K562 (cell line): ENCODE results near the gene MDC1. TPM values are rescaled to one million over a fixed set of nuclear protein-coding genes. Genes with fewer than 3 reads are reported as not detected.

Experiments used
- ATAC-seq: fragments of 200-7000 bp; cut with Tn5 transposase; 3 replicates; pipeline ENCODE4 v1.9.1; 2020; ENCODE audit warnings: moderate library complexity
- BruUV-seq: library from RNA; stranded (reverse); fragments of 400-500 nt; replicated peaks from 2 replicates; lab custom pipeline; 2021; lab: Mats Ljungman, UMichigan
- CTCF ChIA-PET: fragments of 300-600 bp; formaldehyde crosslinking; extraction: SDS; loops from one replicate; lab custom pipeline; 2021; ENCODE audit warnings: low intra/inter-chr PET ratio; lab: Yijun Ruan, JAX
- POLR2A ChIA-PET: fragments of 300-600, 350-650 bp; sonication (Branson Sonifier 250); formaldehyde crosslinking; extraction: SDS; loops from one replicate; lab custom pipeline; 2021; ENCODE audit warnings: antibody characterized with exemption, inconsistent platforms; lab: Yijun Ruan, JAX
- DNase-seq, 4 experiments: peaks; one replicate each; pipeline versions ENCODE4 v3.0.0 to v3.0.0-alpha.2; 2011 to 2018; ENCODE audit warnings: low spot score in 3 of 4, mixed read lengths in 3 of 4; ENCODE audit errors: extremely low read depth in 1 of 4
- FAIRE-seq: peaks from 2 replicates; lab custom pipeline; 2011; peaks lifted over from hg19 to GRCh38; lab: Jason Lieb, UNC
- H2AFZ ChIP-seq: 2 replicates; pipeline ENCODE4 v1.6.0; 2011; ENCODE audit warnings: low read depth, low read length, control low read depth, inconsistent platforms
- H3K27ac ChIP-seq: fragments of 200-600 bp; 3 replicates; pipeline ENCODE4 v1.8.0; 2011; ENCODE audit warnings: low read depth, mild to moderate bottlenecking, control low read depth, inconsistent platforms, low read length, moderate library complexity, mixed read lengths; ENCODE audit errors: extremely low read depth
- H3K27me3 ChIP-seq, 2 experiments: fragments of 300-600 bp in 1 of 2; 2 replicates in 1 of 2; 3 replicates in 1 of 2; pipeline versions ENCODE4 v1.6.0 to v1.8.0; 2011; ENCODE audit warnings: inconsistent platforms in 2 of 2, low read length in 2 of 2, mild to moderate bottlenecking in 1 of 2, mixed read lengths in 1 of 2, moderate library complexity in 1 of 2; ENCODE audit not compliant: control insufficient read depth in 2 of 2, insufficient read depth in 2 of 2
- H3K36me3 ChIP-seq: fragments of 300-600 bp; 3 replicates; pipeline ENCODE4 v1.8.0; 2011; ENCODE audit warnings: mild to moderate bottlenecking, low read length, inconsistent platforms; ENCODE audit not compliant: control insufficient read depth, insufficient read depth
- H3K4me1 ChIP-seq, 2 experiments: fragments of 200-600 bp in 1 of 2; replicated peaks in 1 of 2; 2 replicates in 1 of 2; 3 replicates in 1 of 2; pipeline versions ENCODE4 v1.5.1 to v1.8.0; 2011; ENCODE audit warnings: inconsistent platforms in 2 of 2, low read length in 2 of 2, mild to moderate bottlenecking in 1 of 2, mixed read lengths in 1 of 2, moderate library complexity in 1 of 2; ENCODE audit not compliant: control insufficient read depth in 2 of 2, insufficient read depth in 2 of 2
- H3K4me2 ChIP-seq: 2 replicates; pipeline ENCODE4 v1.6.1; 2011; ENCODE audit warnings: low read length, control low read depth, inconsistent platforms, mixed read lengths; ENCODE audit not compliant: insufficient read depth
- H3K4me3 ChIP-seq: fragments of 200-600 bp; sonication (generic), shearing (Covaris generic); 2 replicates; pipeline ENCODE4 v1.5.1; 2016; ENCODE audit warnings: control low read depth, inconsistent platforms
- H3K79me2 ChIP-seq: fragments of 200-600 bp; 3 replicates; pipeline ENCODE4 v1.8.0; 2011; ENCODE audit warnings: low read length, inconsistent platforms; ENCODE audit not compliant: control insufficient read depth, insufficient read depth
- H3K9ac ChIP-seq, 2 experiments: 2 replicates each; pipeline versions ENCODE4 v1.6.0 to v1.6.1; 2011; ENCODE audit warnings: low read depth in 2 of 2, low read length in 2 of 2, control low read depth in 1 of 2, inconsistent platforms in 1 of 2, mild to moderate bottlenecking in 1 of 2, mixed read lengths in 1 of 2; ENCODE audit not compliant: insufficient read depth in 1 of 2
- H3K9me1 ChIP-seq: one replicate; pipeline ENCODE4 v1.6.0; 2011; ENCODE audit warnings: inconsistent platforms, mild to moderate bottlenecking, low read length, moderate library complexity; ENCODE audit not compliant: control insufficient read depth, insufficient read depth
- H3K9me3 ChIP-seq: replicated peaks from 2 replicates; pipeline ENCODE4 v1.5.1; 2011; ENCODE audit warnings: low read depth, low read length, inconsistent platforms; ENCODE audit not compliant: control insufficient read depth, insufficient read depth
- H4K20me1 ChIP-seq: replicated peaks from 2 replicates; pipeline ENCODE4 v1.6.1; 2011; ENCODE audit warnings: low read length, inconsistent platforms, mixed read lengths; ENCODE audit not compliant: control insufficient read depth, insufficient read depth
- BRD4 ChIP-seq: fragments of 200-600 bp; sonication (generic); IDR thresholded peaks from 2 replicates; pipeline ENCODE4 v1.6.1; 2017; ENCODE audit warnings: inconsistent platforms
- CHD1 ChIP-seq: fragments of 200-600 bp; sonication (generic); IDR thresholded peaks from one replicate; pipeline ENCODE4 v1.6.1; 2012; ENCODE audit warnings: mild to moderate bottlenecking, moderate library complexity, low read length, inconsistent platforms
- ELF1 ChIP-seq: fragments of 200-800 bp; sonication (Bioruptor generic); IDR thresholded peaks from 2 replicates; pipeline ENCODE4 v1.6.1; 2016; ENCODE audit warnings: missing genetic modification characterization, missing compliant biosample characterization
- ETS2 ChIP-seq: IDR thresholded peaks from 2 replicates; pipeline ENCODE4 v1.6.1; 2016; ENCODE audit warnings: borderline replicate concordance, missing genetic modification characterization, mild to moderate bottlenecking, moderate library complexity, missing compliant biosample characterization; ENCODE audit not compliant: poor library complexity, severe bottlenecking
- FOXA3 ChIP-seq, 2 experiments: fragments of 450-650 bp in 1 of 2; sonication (generic) in 1 of 2; formaldehyde crosslinking; IDR thresholded peaks in 1 of 2; conservative IDR thresholded peaks in 1 of 2; 2 replicates each; pipeline versions ENCODE4 v1.4.0 to v1.8.0; 2020 to 2022; ENCODE audit warnings: mild to moderate bottlenecking in 2 of 2, missing genetic modification reagents in 1 of 2
- HNRNPH1 ChIP-seq: fragments of 200-400 bp; formaldehyde crosslinking; optimal IDR thresholded peaks from 2 replicates; pipeline ENCODE3; 2017; ENCODE audit warnings: low read depth, mild to moderate bottlenecking, low read length, moderate library complexity
- KDM5B ChIP-seq: fragments of 200-600 bp; sonication (generic); IDR thresholded peaks from 2 replicates; pipeline ENCODE4 v1.6.1; 2012; ENCODE audit warnings: low read depth, mild to moderate bottlenecking, moderate library complexity, low read length, control low read depth, inconsistent platforms; ENCODE audit not compliant: insufficient replicate concordance
- MEIS2 ChIP-seq: fragments of 450-650 bp; IDR thresholded peaks from 2 replicates; pipeline ENCODE4 v1.6.1; 2014; ENCODE audit warnings: mild to moderate bottlenecking; ENCODE audit not compliant: partially characterized antibody
- MTA1 ChIP-seq: fragments of 450-650 bp; IDR thresholded peaks from 2 replicates; pipeline ENCODE4 v1.6.1; 2017; ENCODE audit warnings: borderline replicate concordance
- MYNN ChIP-seq, 2 experiments: sonication (generic); formaldehyde crosslinking in 1 of 2; IDR thresholded peaks; 2 replicates each; pipeline versions ENCODE4 v1.5.0 to v1.6.1; 2016 to 2020; ENCODE audit warnings: antibody characterized with exemption in 1 of 2, missing genetic modification reagents in 1 of 2
- NBN ChIP-seq: fragments of 450-650 bp; IDR thresholded peaks from 2 replicates; pipeline ENCODE4 v1.6.1; 2016; ENCODE audit warnings: low read depth, mild to moderate bottlenecking
- NONO ChIP-seq, 2 experiments: fragments of 200-400 bp in 1 of 2; fragments of 450-650 bp in 1 of 2; formaldehyde crosslinking in 1 of 2; IDR thresholded peaks; 2 replicates each; pipeline ENCODE4 v1.6.1; 2017; ENCODE audit warnings: low read depth in 2 of 2, mild to moderate bottlenecking in 2 of 2, moderate library complexity in 2 of 2, low read length in 1 of 2
- POLR2AphosphoS2 ChIP-seq: IDR thresholded peaks from 2 replicates; pipeline ENCODE4 v1.6.1; 2012; ENCODE audit warnings: low read length, improper control_type of control experiment
- RCOR1 ChIP-seq, 2 experiments: IDR thresholded peaks; 2 replicates each; pipeline ENCODE4 v1.6.1; 2012; ENCODE audit warnings: low read depth in 2 of 2, low read length in 2 of 2, borderline replicate concordance in 1 of 2, improper control_type of control experiment in 1 of 2
- SMARCE1 ChIP-seq: fragments of 450-650 bp; IDR thresholded peaks from 2 replicates; pipeline ENCODE4 v1.7.1; 2016; ENCODE audit warnings: mild to moderate bottlenecking
- TBP ChIP-seq: optimal IDR thresholded peaks from 2 replicates; pipeline ENCODE3; 2011; ENCODE audit warnings: low read depth, low read length, improper control_type of control experiment
- TGIF2 ChIP-seq: sonication (generic); formaldehyde crosslinking; IDR thresholded peaks from 2 replicates; pipeline ENCODE4 v1.8.1; 2022; ENCODE audit warnings: mild to moderate bottlenecking, missing genetic modification reagents, moderate library complexity
- USF1 ChIP-seq: sonication (generic); formaldehyde crosslinking; IDR thresholded peaks from 2 replicates; pipeline ENCODE4 v1.9.0; 2022; ENCODE audit warnings: mild to moderate bottlenecking, missing genetic modification reagents
- ZBED1 ChIP-seq: IDR thresholded peaks from 2 replicates; pipeline ENCODE4 v1.6.1; 2014
- ZNF384 ChIP-seq: IDR thresholded peaks from 2 replicates; pipeline ENCODE4 v1.6.1; 2012; ENCODE audit warnings: low read depth, low read length, improper control_type of control experiment
- ZNF76 ChIP-seq: fragments of 250-450 bp; sonication (Bioruptor Pico); IDR thresholded peaks from 2 replicates; pipeline ENCODE4 v1.4.0; 2020; ENCODE audit warnings: mild to moderate bottlenecking, moderate library complexity, borderline replicate concordance
- WGBS: fragments of 100-300 bp; shearing (Covaris generic); methylation state at CpG from one replicate; pipeline ENCODE4 v1.1.6; 2016; ENCODE audit warnings: low coverage, mixed read lengths; ENCODE audit not compliant: insufficient coverage; ENCODE audit errors: missing lambda C conversion rate; 5-methylcytosine and 5-hydroxymethylcytosine counted together
- in situ Hi-C: fragments of 300-500 bp; cut with MboI; formaldehyde crosslinking; loops from 4 replicates; pipeline ENCODE4 v1.15.0; 2018; ENCODE audit warnings: inconsistent platforms, mixed read lengths
- intact Hi-C: fragments of 100-400 bp; cut with micrococcal nuclease; formaldehyde crosslinking; loops from 2 replicates; pipeline ENCODE4 v1.14.2; 2022
- polyA plus RNA-seq, 8 experiments: library from polyadenylated mRNA; depleted of rRNA in 4 of 8; stranded (reverse) in 5 of 8; unstranded in 3 of 8; fragments of >200 nt; fragmentation: Nextera tagmentation in 2 of 8; fragmentation: Illumina TruSeq in 1 of 8; extraction: Ambion mirVana in 2 of 8; extraction: Trizol in 1 of 8; gene quantifications; 2 replicates each; pipeline versions ENCODE4 v1.2.1 to v1.2.3, GENCODE V29; 2011 to 2014; ENCODE audit warnings: inconsistent platforms in 1 of 8, missing spikeins in 1 of 8
- total RNA-seq, 7 experiments: library from RNA; depleted of rRNA in 6 of 7; stranded (reverse); fragments of >200 nt in 6 of 7; fragmentation: Illumina TruSeq in 2 of 7; extraction: Trizol in 2 of 7; gene quantifications; 2 replicates each; pipeline versions ENCODE4 v1.2.1 to v1.2.3, GENCODE V29; 2011 to 2021; ENCODE audit warnings: low replicate concordance in 1 of 7

MDC1 gene
- total and polyA plus RNA-seq, 9 of the 15 experiments (the other 6 are each of a cell fraction or from before 2014, with no cell fraction given) = 8.2 to 114 (median 20.0) TPM

DNA sequence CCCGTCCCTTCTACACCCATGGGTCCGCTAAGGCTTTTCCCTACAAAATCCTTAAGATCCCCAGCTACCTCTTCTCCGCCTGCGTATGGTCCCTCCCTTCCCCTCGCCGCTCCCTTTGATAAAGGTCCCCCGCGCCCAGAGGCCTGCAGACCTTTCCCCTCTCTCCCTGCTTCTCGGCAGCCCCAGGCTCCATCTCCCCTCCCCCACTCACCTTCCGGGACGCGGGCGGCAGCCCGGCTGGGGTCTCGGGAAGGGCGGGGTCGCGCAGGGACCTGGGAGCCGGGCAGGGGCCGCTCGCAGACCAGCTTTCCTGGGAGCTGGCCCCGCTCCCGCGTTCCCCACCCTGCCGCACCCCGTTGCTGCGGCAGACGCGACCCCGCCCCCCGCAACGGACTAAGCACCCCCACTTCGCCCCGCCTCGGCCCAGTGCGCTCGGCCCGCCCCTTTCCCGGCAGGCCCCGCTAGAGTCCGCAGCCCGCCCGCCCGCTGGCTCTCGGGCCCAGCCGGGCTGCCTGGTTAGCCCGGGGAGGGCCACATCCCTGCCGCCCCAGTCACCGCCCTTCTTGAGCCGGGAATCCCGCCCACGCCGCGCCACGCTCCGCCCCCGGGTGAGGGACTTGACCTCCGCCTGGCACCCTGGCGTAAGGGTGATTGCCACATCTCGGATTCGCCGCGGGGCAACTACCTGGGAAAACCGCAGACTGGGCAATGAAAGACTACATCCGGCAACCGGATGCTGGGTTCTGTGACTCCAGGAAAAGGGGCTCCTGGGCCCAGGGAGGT lies 25.4 kb upstream of the MDC1 start, which contains the start of gene FLOT1:
Gene FLOT1 (minus strand): TSS at position 372 of the 783 bp plus-strand sequence. CDS start 498 bp downstream, outside the sequence.
- ATAC-seq = peak; percentile 92
- DNase-seq = peak; percentile 97 to 98 (median 97)
- intact Hi-C loops (loop anchor here (1.0 to 5.0 kb wide), 5 partner anchors 22 to 340 kb away; partner anchors contain the start of gene TUBB), in situ Hi-C loops (loop anchor here (5.0 kb wide), 2 partner anchors 135 to 335 kb away; no protein-coding TSS in a partner anchor)
- peak; percentile 82 for FAIRE-seq
- Histone ChIP-seq H3K9me3 (no peaks in the 10 kb centered on the region), H3K27ac (peak within 1 kb of the TSS; percentile 87), H3K36me3 (peaks cover 39% of the 10 kb centered on the region), H3K4me1 (peaks cover 38 to 47% of the 10 kb centered on the region in 2 experiments), H3K27me3 (no peaks in the 10 kb centered on the region), H3K4me2 (peak within 1 kb of the TSS; percentile 92), H4K20me1 (peaks cover 4% of the 10 kb centered on the region; the same call in 1 of the 2 replicates), H3K4me3 (peak within 1 kb of the TSS; percentile 91), H2AFZ (peak within 1 kb of the TSS; percentile 95), H3K9ac (peak within 1 kb of the TSS; percentile 92 to 99), H3K9me1 (peaks cover 5% of the 10 kb centered on the region), H3K79me2 (peaks cover 61% of the 10 kb centered on the region)
- ChIA-PET CTCF (interaction anchor here (3.7 kb wide), 1 partner anchor 86 kb away, joined by 14 read pairs; no protein-coding TSS in a partner anchor), POLR2A (interaction anchor here (0.6 to 2.1 kb wide), 14 partner anchors 10 to 341 kb away, joined by 3 to 10 read pairs (median 4); partner anchors contain the start of gene DDR1)
- no TSS peak for BruUV-seq
- WGBS = under 1% methylated on average over 45 of the region's 66 CpGs
- TF ChIP-seq BRD4 (0 out of 2 replicates have a peak, but pooled peaks have one; percentile 47), ZNF76 (0 out of 2 replicates have a peak, but pooled peaks have one; percentile 58), ETS2 (tag) (peak; percentile 49), POLR2AphosphoS2 (peak; percentile 92; the same call in 1 of the 2 replicates), HNRNPH1 (peak; percentile 30), ELF1 (tag) (peak; percentile 62), KDM5B (peak; percentile 95), TGIF2 (CRISPR knock-in tag) (0 out of 2 replicates have a peak, but pooled peaks have one; percentile 43), CHD1 (peak; percentile 4), MYNN (IDR thresholded peaks at IDR 0.05) (peak; percentile 79; the same call in 1 of the 2 replicates), MYNN (CRISPR knock-in tag; IDR thresholded peaks at IDR 0.05) (no peak), NONO (IDR thresholded peaks at IDR 0.05; ENCODE audit: low read depth in 2 of 2, low read length in 1 of 2) (peak; percentile 12 to 63), RCOR1 (IDR thresholded peaks at IDR 0.05; ENCODE audit: borderline replicate concordance in 1 of 2, low read depth in 2 of 2, low read length in 2 of 2) (no peak), SMARCE1 (peak; percentile 16), MTA1 (0 out of 2 replicates have a peak, but pooled peaks have one; percentile 22), NBN (peak; percentile 22; the same call in 1 of the 2 replicates), TBP (peak; percentile 30), FOXA3 (CRISPR knock-in tag; conservative IDR thresholded peaks at IDR 0.05 in 1 of 2, IDR thresholded peaks at IDR 0.05 in 1 of 2) (0 out of 4 replicates have a peak, but pooled peaks of 1 of the 2 experiments have one; percentile 31), ZNF384 (0 out of 2 replicates have a peak, but pooled peaks have one; percentile 3), MEIS2 (peak; percentile 47), USF1 (peak; percentile 28; the same call in 1 of the 2 replicates), ZBED1 (peak; percentile 44; the same call in 1 of the 2 replicates)
